ENCODE data around the gene LZTS2.

Gene LZTS2

DNA sequence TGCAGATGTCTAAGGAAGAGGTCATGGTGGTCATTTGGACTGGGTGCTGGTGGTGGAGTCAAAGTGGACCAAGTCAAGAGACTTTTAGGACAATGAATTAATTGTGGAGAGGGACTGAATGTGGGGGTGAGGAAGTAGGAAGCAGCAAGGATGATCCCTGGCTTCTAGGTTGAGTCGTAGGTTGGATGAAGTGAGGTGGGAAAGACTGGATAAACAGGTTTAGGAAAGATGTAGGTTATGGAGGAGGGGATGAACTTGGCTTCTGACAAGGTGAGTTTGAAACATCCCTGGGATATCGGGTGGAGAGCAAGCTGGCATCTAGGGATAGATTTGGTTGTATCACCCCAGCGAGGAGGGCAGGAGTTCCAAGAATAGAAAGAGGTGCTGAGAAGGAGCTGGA is 22.7 kb upstream of the LZTS2 start:
- peaks cover 13% of the 10 kb centered on the region for H3K36me3 Mint-ChIP-seq (ENCODE audit: low read depth)
- H3K27ac Mint-ChIP-seq, result peak overlapping the region; percentile 89
- no peak for DNase-seq
- no peak overlapping the region for H3K4me3 Mint-ChIP-seq
- H3K4me1 Mint-ChIP-seq, result peaks cover 16% of the 10 kb centered on the region
- H3K9me3 Mint-ChIP-seq, result no peaks in the 10 kb centered on the region
- TF ChIP-seq CTCF (IDR thresholded peaks at IDR 0.05), result no peak
- peaks cover 5% of the 10 kb centered on the region for H3K27me3 Mint-ChIP-seq (ENCODE audit: low read depth, poor library complexity)

- peak overlapping the region; percentile 89 for H3K27ac Mint-ChIP-seq
- H3K9me3 Mint-ChIP-seq, result no peaks in the 10 kb centered on the region
- H3K4me1 Mint-ChIP-seq, result peaks cover 11% of the 10 kb centered on the region
- DNase-seq, result no peak
- no peak for TF ChIP-seq CTCF (IDR thresholded peaks at IDR 0.05)
- H3K36me3 Mint-ChIP-seq (ENCODE audit: low read depth), result peaks cover 13% of the 10 kb centered on the region
- H3K4me3 Mint-ChIP-seq, result no peak overlapping the region
- peaks cover 4% of the 10 kb centered on the region for H3K27me3 Mint-ChIP-seq (ENCODE audit: low read depth, poor library complexity)
Measured at GRCh38 chr10:100977436-100977835, 22.2 kb upstream of the LZTS2 start.

DNA sequence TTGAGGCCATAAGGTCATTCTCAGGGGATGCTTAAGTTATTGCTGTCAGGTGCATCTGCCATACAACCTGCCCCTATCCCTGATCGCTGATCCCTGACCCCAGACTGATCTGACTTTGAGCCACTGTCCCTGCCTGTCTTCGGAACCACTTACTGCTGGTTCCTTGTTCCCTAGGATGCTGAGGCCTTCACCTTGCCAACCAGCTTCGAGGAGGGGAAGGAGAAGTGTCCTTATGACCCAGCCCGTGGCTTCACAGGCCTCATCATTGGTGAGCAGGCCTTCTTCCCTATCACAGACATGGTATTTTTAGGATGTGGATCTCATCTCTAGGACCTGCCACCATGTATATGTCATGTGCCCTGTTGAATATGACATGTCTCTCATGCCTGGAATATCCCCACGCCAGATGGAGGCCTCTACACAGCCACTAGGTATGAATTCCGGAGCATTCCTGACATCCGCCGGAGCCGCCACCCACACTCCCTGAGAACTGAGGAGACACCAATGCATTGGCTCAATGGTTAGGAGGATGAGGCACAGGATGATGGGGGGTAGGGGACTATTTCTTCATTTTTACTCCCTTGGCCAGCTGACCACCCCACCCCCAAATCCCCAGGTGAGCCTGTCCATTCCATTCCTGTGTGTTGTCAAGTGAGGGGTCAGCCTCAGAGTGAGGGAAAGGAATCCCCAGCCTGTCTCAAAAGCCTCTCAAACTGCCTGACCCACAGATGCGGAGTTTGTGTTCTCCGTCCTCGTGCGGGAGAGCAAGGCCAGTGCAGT is 21.3 kb upstream of the LZTS2 start:
- peaks cover 2% of the 10 kb centered on the region for H3K4me1 Mint-ChIP-seq
- DNase-seq, result no peak
- no peaks in the 10 kb centered on the region for H3K27me3 Mint-ChIP-seq (ENCODE audit: low read depth, poor library complexity)
- no peak overlapping the region for H3K27ac Mint-ChIP-seq
- peaks cover 16% of the 10 kb centered on the region for H3K36me3 Mint-ChIP-seq (ENCODE audit: low read depth)
- no peak overlapping the region for H3K4me3 Mint-ChIP-seq
- no peak for TF ChIP-seq CTCF (IDR thresholded peaks at IDR 0.05)
- no peaks in the 10 kb centered on the region for H3K9me3 Mint-ChIP-seq

DNA sequence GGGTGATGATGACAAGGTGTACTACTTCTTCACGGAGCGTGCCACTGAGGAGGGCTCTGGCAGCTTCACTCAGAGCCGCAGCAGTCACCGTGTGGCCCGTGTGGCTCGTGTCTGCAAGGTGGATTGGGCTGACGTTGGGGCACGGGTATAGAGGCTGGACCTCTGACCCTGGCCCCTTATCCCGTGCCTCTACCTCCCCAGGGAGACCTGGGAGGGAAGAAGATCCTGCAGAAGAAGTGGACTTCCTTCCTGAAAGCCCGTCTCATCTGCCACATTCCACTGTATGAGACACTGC is 20.8 kb upstream of the LZTS2 start:
- Mint-ChIP-seq H3K27ac (no peak overlapping the region), H3K36me3 (ENCODE audit: low read depth) (peaks cover 16% of the 10 kb centered on the region), H3K27me3 (ENCODE audit: low read depth, poor library complexity) (no peaks in the 10 kb centered on the region), H3K4me3 (no peak overlapping the region), H3K4me1 (no peaks in the 10 kb centered on the region), H3K9me3 (no peaks in the 10 kb centered on the region)
- no peak for TF ChIP-seq CTCF (IDR thresholded peaks at IDR 0.05)
- DNase-seq, result no peak

DNA sequence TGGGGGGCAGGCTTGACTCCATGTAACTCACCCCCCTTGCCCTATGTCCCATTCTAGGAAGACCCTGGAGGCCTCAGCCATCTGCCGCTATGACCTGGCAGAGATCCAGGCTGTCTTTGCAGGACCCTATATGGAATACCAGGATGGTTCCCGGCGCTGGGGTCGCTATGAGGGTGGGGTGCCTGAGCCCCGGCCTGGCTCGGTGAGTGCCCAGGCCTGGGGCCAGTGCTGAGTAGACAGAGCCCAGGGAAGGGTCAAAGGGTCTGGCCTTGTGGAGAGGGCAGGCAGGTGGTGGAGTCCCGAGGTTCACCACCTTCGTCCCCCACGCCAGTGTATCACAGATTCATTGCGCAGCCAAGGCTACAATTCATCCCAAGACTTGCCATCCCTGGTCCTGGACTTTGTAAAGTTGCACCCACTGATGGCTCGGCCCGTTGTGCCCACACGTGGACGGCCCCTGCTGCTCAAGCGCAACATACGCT is 19.8 kb upstream of the LZTS2 start:
- Mint-ChIP-seq H3K9me3 (no peaks in the 10 kb centered on the region), H3K27ac (no peak overlapping the region), H3K4me1 (no peaks in the 10 kb centered on the region), H3K4me3 (no peak overlapping the region), H3K27me3 (ENCODE audit: low read depth, poor library complexity) (no peaks in the 10 kb centered on the region), H3K36me3 (ENCODE audit: low read depth) (peaks cover 16% of the 10 kb centered on the region)
- no peak for DNase-seq
- no peak for TF ChIP-seq CTCF (IDR thresholded peaks at IDR 0.05)

- peaks cover 16% of the 10 kb centered on the region for H3K36me3 Mint-ChIP-seq (ENCODE audit: low read depth)
- TF ChIP-seq CTCF (IDR thresholded peaks at IDR 0.05), result no peak
- H3K4me1 Mint-ChIP-seq, result peaks cover 1% of the 10 kb centered on the region
- H3K4me3 Mint-ChIP-seq, result no peak overlapping the region
- no peak for DNase-seq
- no peaks in the 10 kb centered on the region for H3K9me3 Mint-ChIP-seq
- no peaks in the 10 kb centered on the region for H3K27me3 Mint-ChIP-seq (ENCODE audit: low read depth, poor library complexity)
- H3K27ac Mint-ChIP-seq, result no peak overlapping the region
Measured at GRCh38 chr10:100980311-100980710, 19.3 kb upstream of the LZTS2 start.
